M059J (cell line): ENCODE data around the gene FIS1. TPM values are rescaled to one million over a fixed set of nuclear protein-coding genes. Genes with fewer than 3 reads are reported as not detected.
A peak's percentile ranks its signal among the peaks of the same experiment; 100 is the strongest.
"Not testable (repeated sequence)": the region's sequence is repeated elsewhere in the genome, so short reads cannot be mapped to it uniquely, and the experiment has no call there.

Experiments
- DNase-seq: peaks from one replicate; pipeline ENCODE4 v3.0.0-alpha.2; 2012; ENCODE audit warnings: low read depth
- total RNA-seq: library from RNA; depleted of rRNA; stranded (reverse); fragments of >200 nt; shearing (Covaris generic); gene quantifications from 2 replicates; pipeline ENCODE4 v1.2.3, GENCODE V29; 2014; rRNA removed

Gene FIS1
- 106 and 146 TPM in 2 replicates for total RNA-seq

GRCh38 chr7:101244375-101245146 is at the start of gene FIS1:
Gene FIS1 (minus strand): TSS chr7:101245081. CDS start chr7:101245004, 77 bp downstream.
- DNase-seq = peak; percentile 90

- DNase-seq = no peak
Measured at GRCh38 chr7:101294039-101294831, 49.4 kb upstream of the FIS1 start.

- DNase-seq = peak; percentile 26
Measured at GRCh38 chr7:101293069-101294021, 48.5 kb upstream of the FIS1 start.

GRCh38 chr7:101292566-101292965 is 47.7 kb upstream of the FIS1 start:
- peak; percentile 71 for DNase-seq

GRCh38 chr7:101290186-101291037 is 45.5 kb upstream of the FIS1 start:
- DNase-seq = peak; percentile 28

GRCh38 chr7:101289687-101290086 is 44.8 kb upstream of the FIS1 start:
- DNase-seq = peak; percentile 18

- DNase-seq = no peak
Measured at GRCh38 chr7:101288439-101288838, 43.6 kb upstream of the FIS1 start.

GRCh38 chr7:101287032-101287431 is 42.2 kb upstream of the FIS1 start:
- DNase-seq = no peak

GRCh38 chr7:101285880-101286279 is 41.0 kb upstream of the FIS1 start:
- not testable (repeated sequence) for DNase-seq

GRCh38 chr7:101285171-101285570 is 40.3 kb upstream of the FIS1 start:
- no peak for DNase-seq

GRCh38 chr7:101280912-101281311 is 36.0 kb upstream of the FIS1 start:
- not testable (repeated sequence) for DNase-seq

- DNase-seq = no peak
Measured at GRCh38 chr7:101278461-101279292, 33.8 kb upstream of the FIS1 start.

- no peak for DNase-seq
Measured at GRCh38 chr7:101277155-101277554, 32.3 kb upstream of the FIS1 start.

- DNase-seq = no peak
Measured at GRCh38 chr7:101273206-101273605, 28.3 kb upstream of the FIS1 start.

- no peak for DNase-seq
Measured at GRCh38 chr7:101271021-101271420, 26.1 kb upstream of the FIS1 start.

GRCh38 chr7:101269664-101270063 is 24.8 kb upstream of the FIS1 start:
- no peak for DNase-seq

- no peak for DNase-seq
Measured at GRCh38 chr7:101265622-101266516, 21.0 kb upstream of the FIS1 start.

- DNase-seq = not testable (repeated sequence)
Measured at GRCh38 chr7:101264102-101264706, 19.3 kb upstream of the FIS1 start.
